Endometrial microvascular endothelial cells (primary cell): ENCODE measurements around the gene CNGB1. TPM values are rescaled to one million over a fixed set of nuclear protein-coding genes. Genes with fewer than 3 reads are reported as not detected.

Experiments used
- in situ Hi-C: cut with HindIII; loops from 2 replicates; pipeline ENCODE4 v1.10.0; 2017; ENCODE audit warnings: low sequenced_read_pairs, low pct_unique_long_range_greater_than_20kb; ENCODE audit errors: inconsistent ontology term
- total RNA-seq: library from RNA; depleted of rRNA; stranded (reverse); fragments of >200 nt; gene quantifications from one replicate; pipeline ENCODE4 v1.2.3, GENCODE V29; 2015; ENCODE audit errors: inconsistent ontology term

Gene CNGB1
- total RNA-seq, 1 donor from 2014 or later = not detected

- in situ Hi-C loops = loop anchor here (25.0 kb wide), 1 partner anchor 220 kb away; no protein-coding TSS in a partner anchor
Measured at GRCh38 chr16:57982385-57982784, 11.5 kb upstream of the CNGB1 start.

DNA sequence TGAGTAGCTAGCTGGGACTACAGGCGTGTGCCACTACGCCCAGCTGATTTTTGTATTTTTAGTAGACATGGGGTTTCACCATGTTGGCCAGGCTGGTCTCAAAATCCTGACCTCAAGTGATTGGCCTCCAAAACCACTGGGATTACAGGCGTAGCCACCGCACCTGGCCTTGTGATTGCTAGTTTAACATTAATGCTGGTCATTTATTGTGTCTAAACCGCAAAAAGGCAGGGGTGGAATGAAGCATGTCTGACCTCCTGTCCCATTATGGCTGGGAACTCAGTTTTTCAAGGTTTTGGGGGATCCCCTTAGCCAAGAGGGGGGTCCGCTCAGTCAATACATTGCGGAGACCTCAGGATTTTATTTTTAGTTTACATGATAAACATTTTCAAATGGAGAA lies 10.7 kb upstream of the CNGB1 start:
- in situ Hi-C loops = loop anchor here (25.0 kb wide), 1 partner anchor 219 kb away; no protein-coding TSS in a partner anchor

- in situ Hi-C loops = loop anchor here (25.0 kb wide), 1 partner anchor 217 kb away; no protein-coding TSS in a partner anchor
Measured at GRCh38 chr16:57979006-57979585, 8.2 kb upstream of the CNGB1 start.

- in situ Hi-C loops = loop anchor here (25.0 kb wide), 1 partner anchor 216 kb away; no protein-coding TSS in a partner anchor
Measured at GRCh38 chr16:57978070-57978465, 7.1 kb upstream of the CNGB1 start.

- in situ Hi-C loops = loop anchor here (25.0 kb wide), 1 partner anchor 215 kb away; no protein-coding TSS in a partner anchor
Measured at GRCh38 chr16:57977418-57978069, 6.6 kb upstream of the CNGB1 start.

DNA sequence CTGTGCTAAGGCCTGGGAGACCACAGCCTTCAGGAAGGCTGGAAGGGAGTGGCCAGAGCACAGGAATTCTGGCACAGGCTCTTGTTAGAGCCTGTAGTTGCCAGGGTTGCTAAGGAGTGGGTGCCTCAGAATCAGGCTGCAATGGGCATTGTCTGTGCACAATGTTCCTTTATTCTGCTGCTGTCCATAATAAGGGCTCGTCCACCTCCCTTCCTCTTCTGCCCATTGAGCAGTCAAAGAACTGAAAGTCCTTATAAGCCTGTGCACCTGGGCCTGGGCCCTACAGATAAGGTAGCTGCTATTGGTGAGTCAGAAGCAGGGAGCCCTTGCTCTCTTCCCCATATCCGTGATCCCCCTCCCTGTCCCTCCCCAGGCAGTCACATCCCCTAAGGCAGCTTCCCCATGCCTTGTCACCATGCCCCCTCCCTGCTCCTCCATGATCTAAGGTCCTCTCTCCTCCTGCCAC lies 5.4 kb upstream of the CNGB1 start:
- in situ Hi-C loops = loop anchor here (25.0 kb wide), 1 partner anchor 214 kb away; no protein-coding TSS in a partner anchor

DNA sequence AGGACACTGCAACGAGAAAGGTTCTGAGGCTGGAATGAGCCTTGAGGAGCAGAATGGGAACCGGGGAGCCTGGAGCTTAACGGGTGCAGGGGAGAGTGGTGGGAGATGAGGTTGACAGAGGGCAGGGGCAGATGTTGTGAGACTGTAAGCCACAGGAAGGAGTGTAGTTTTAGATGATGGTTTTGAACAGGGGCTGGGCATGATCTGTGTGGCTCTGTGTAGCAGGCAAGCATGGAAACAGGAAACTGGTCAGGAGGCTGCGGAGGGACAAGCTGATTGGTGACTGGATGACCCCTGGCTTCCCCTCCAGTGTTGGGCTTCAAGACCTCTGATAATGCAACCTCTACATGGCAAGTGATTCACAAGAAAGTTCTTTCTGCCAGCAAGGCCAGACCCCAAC lies 1.4 kb upstream of the CNGB1 start:
- in situ Hi-C loops = no loop called here

- in situ Hi-C loops = no loop called here
Measured at GRCh38 chr16:57971848-57972247, 920 bp upstream of the CNGB1 start.

DNA sequence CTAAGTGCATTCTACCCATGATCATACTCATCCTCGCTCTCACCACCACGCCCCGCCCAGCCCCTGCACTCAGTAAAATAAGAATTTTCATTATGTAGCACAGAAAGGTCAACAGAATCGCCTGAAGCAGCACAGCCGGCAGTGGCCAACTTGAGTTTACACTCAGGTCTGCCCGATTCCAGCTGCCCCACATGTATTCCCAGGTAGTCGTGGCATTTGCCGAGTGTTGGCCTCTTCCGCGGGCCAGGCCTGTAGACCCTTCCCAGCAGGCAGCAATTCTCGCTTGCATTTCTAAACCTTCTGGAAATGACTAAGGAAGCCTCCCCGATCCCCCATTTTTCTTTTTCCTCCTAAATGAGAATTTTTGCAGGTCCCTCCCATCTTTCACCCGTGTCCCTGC lies 609 bp downstream of the CNGB1 start:
- in situ Hi-C loops = no loop called here

GRCh38 chr16:57969451-57970123 lies 1.3 kb downstream of the CNGB1 start:
- in situ Hi-C loops = no loop called here

DNA sequence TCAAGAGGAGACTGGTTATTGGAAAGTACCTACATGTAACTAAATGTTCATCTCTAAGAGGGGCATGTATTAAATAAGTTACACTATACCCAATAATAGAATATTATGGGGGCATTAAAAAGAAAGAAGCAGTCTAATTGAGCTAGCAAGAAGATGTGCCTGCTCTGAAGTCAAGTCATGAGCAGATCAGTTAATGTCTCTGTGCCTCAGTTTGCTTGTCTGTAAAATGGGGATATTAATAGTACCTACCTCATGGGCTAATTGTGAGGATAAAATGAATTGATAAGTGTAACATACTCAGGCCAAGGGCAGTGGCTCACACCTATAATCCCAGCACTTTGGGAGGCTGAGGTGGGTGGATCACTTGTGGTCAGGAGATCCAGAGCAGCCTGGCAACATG lies 3.0 kb downstream of the CNGB1 start:
- in situ Hi-C loops = no loop called here

DNA sequence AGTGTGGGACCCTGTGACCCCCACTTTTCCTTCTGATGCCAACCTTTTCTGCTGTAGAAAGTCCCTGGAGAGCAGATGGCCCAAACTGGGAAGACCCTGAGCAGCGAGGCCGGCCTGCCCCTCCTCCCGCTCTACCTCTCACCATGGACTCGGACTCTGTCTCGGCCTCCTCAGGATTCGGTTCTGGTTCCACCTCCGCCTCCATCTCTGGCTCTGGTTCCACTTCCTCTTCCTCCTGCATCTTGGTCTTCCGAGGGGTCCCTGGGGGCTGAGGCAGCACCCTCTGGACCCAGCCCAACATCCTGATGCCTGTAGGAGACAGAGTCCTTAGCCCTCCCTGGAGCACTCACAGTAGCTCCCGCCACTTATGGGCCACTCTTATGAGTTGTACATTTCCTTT lies 3.9 kb downstream of the CNGB1 start:
- in situ Hi-C loops = no loop called here

- in situ Hi-C loops = no loop called here
Measured at GRCh38 chr16:57966204-57966771, 4.6 kb downstream of the CNGB1 start.

- in situ Hi-C loops = no loop called here
Measured at GRCh38 chr16:57964157-57964700, 6.7 kb downstream of the CNGB1 start.

- in situ Hi-C loops = no loop called here
Measured at GRCh38 chr16:57962756-57963155, 8.2 kb downstream of the CNGB1 start.

GRCh38 chr16:57962046-57962445 lies 8.9 kb downstream of the CNGB1 start:
- in situ Hi-C loops = no loop called here

- in situ Hi-C loops = no loop called here
Measured at GRCh38 chr16:57961538-57961937, 9.4 kb downstream of the CNGB1 start.

- in situ Hi-C loops = no loop called here
Measured at GRCh38 chr16:57960826-57961472, 10.0 kb downstream of the CNGB1 start.

GRCh38 chr16:57960310-57960709 lies 10.6 kb downstream of the CNGB1 start:
- in situ Hi-C loops = no loop called here
